Measurements from ENCODE around the gene MAGEF1.
A peak's percentile ranks its signal among the peaks of the same experiment; 100 is the strongest.
"Not testable (repeated sequence)": the region's sequence is repeated elsewhere in the genome, so short reads cannot be mapped to it uniquely, and the experiment has no call there.

The MAGEF1 gene

DNA sequence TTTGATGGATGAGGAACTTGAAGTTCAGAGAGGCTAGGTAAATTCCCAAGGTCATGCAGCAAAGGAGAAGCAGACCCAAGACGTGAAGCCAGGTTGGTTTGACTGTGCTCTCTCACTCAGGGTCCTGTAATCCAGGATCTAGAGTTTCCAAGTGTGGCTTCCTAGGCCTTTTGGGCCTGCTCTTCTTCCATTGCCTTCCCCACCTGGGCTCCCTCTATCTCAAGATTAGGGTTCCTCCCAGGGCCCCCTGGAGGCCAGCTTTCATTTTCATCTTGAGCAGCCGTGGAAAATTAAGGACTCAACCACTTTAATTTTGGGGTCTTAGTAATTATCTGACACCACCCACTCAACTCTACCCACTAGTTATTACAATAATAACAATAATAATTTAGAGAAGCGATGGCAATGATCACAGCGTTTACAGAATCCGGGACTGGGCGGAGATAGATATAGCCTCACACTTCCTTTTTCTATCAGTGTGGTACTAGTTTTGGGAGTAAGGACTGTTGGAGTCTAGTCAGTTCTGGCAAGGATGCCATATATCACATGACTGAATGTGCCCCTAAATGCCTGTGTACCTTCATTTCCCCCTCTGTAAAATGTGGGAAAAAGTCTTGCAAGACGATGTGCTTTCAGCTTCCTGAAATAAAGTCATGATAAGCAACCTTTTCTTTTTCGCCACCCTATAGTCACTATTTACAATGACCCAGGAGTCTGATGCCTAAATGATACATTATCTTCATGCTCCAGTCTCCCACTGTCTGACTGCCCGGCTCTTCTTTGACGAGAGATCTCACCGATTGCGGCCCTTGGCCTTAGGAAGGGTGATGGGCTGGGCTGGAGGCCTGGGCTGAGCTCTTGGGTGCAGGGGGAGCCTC lies 30.2 kb upstream of the MAGEF1 start:
- no peak for DNase-seq

DNA sequence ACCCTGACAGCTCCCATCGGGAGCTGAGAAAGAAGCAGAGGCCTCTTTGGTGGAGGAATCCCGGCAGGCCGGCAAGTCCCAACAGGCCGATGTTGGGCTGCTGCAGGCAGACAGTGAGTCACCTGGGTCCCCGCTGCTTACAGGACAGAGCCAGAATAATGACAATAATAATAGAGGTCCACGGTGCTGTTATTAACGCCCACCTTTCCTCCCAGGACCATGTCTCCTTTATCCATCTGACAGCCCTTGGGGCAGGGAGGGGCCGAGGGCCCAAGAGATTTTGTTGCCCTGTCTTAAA lies 29.3 kb upstream of the MAGEF1 start:
- no peak for DNase-seq

DNA sequence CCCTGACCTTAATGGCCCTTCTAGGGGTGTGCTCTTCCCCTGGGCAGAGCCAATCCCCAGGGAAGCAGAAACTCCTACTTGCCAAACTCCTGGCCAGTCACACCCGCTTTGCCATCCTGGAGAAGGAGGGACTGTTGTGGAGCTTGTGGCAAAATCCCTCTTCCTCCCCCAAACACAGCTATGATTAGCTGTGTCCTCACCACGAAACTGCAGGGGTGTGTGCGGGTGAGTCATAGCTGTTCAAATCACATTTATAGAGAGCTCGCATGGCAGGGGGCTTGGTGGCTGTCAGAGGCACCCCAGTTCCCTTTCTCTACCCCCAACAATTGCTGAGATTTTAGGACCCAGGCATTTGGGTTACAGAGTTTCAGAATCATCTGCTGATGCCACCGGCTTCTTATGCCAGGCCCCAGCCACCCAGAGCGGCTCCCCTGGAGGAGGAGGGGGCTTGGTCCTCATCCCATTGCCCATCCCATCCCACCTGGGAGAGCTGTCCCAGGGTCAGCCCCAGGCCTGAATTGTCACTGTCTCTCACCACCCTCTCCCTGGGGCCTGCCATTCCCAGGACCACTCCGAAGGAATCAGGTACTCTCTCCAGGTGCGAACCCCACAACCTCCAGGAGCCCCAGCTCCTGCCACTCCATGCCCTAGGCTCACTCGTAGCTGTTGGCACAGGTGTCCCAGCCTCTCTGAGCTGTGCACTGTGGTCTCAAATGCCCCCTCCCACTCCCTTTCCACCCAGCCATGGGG lies 28.8 kb upstream of the MAGEF1 start:
- DNase-seq = peak; percentile 31

DNA sequence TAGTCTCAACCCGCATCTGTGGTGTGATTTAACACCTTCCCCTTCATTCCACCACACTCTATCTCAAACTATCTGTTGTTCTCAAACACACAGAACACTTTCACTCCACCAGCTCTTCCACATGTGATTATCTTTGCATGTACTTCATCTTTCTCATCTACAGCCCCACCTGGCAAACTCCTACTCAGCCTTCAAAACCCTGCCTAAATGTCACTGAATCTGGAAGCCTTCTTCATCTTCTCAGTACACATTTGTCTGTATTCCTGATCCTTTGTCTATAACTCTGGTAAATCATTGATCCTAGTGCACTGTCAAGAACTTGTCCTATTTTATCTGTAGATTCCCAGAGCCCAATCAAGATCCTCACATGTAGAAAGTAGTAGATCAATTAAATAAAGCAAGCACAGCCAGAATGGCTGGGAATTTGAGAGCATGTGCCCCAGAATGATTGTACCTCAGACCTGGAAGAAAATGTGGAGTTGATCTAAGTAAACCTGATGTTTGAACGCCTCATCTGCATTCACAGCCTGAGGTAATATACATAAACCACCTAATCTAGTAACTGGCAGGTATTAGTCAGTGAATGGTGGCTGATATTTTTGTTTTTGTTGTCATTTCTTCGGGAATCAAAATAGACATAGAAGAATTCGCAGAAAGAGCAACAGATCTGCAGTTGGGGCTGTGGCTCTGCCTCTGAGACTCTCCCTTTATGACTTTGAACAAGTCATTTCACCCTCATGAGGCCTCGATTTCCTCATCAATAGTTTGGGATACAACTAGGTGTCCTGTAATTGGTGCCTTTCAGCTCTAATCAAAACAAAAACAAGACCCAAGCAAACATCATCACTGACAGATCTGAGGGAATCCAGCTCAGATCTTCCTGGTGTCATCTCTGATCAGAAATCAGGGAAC lies 28.0 kb upstream of the MAGEF1 start:
- no peak for DNase-seq

DNA sequence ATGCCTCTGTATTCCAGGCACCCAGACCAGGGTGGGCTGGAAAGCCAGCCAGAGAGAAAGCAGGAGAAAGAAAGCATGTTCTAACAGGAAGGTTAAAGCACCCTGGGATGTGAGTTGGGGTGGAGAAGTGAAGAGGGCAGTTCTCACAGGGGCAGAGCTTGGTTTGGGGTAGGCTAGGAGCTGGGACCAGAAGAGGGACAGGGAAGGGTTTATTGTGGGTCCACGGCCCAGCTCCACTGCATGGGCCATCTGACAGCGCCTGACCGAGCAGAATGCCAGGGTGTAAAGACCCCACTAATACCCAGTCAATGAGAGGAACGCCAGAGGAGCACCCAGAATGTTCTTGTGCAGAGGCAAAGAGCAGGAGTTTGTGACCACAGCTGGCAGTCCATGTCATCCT lies 27.1 kb upstream of the MAGEF1 start:
- DNase-seq = peak; percentile 6

DNA sequence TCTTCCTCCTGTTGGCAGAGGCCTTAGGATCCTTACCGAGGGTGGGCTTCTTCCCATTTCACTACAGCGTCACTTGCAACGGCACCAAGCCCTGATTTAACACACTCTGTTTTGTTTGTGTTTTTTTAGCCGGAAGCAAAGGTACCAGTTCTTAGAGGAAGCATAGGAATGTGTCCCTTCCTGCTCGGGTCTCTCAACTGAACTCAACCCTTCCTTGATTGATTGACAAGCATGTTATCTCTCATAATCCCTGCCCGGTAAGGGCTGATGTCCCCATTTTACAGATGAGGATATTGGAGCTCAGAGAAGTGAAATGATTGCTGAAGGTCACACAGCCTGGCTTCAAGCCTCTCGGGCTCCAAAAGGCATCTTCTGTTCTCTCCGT lies 26.6 kb upstream of the MAGEF1 start:
- no peak for DNase-seq

DNA sequence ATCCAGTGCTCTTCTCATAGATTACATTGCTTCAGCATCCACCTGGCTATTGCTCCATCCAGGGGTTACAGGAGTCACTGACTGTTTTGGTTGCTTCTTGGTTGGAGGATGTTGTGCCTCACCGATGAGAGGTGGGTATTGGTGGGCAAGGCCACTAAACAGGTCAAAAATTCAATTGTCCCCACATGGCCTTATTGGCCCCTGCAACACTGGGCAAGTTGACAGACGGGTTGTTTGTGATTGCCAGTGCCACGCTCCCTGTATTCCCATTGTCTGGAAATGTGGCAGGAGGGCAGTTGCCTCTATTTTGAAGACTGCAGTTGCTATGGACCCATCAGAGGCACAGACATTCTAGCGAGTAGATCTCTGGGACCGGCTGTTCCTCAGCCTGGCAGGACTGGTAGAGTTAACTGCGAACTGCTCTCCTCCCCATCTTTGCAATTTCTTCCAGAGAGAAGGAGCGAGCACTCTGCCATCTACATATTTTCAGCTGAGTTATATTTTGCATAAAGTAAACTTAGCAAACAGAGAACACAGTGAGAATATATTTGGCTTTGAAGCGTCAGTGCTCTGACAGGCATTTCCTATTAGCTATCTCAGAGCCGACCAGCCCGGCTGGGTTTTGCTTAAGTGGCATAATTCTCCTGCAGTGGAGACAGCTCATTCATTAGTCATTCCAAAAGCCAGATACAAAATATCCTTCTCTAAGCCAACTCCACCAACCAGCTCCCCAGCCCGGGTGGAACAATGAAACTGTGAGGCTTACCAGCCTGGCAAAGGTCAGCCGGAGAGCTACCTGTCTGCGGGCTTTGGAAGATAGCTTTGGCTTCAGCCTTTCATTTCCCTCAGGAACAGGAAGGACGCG lies 26.0 kb upstream of the MAGEF1 start:
- DNase-seq = peak; percentile 18

DNA sequence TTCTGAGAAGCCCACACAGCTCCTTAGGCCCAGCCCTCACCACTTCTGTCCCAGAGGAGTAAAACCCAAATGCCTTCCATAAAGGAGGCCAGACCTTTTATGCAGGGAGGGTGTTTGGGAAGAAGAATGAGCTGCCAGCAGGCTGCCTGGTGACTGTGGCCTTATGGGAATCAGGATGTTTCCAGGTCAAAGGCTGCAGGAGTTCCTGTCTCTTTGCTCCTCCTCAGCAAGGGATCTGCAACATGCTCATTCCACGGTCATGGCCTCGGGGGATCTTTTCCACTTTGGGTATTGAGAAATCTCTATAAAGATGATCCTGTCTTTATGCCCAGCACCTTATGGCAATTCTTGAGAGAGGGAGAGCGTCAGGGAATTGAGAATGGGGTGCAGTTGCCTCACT lies 25.2 kb upstream of the MAGEF1 start:
- no peak for DNase-seq

DNA sequence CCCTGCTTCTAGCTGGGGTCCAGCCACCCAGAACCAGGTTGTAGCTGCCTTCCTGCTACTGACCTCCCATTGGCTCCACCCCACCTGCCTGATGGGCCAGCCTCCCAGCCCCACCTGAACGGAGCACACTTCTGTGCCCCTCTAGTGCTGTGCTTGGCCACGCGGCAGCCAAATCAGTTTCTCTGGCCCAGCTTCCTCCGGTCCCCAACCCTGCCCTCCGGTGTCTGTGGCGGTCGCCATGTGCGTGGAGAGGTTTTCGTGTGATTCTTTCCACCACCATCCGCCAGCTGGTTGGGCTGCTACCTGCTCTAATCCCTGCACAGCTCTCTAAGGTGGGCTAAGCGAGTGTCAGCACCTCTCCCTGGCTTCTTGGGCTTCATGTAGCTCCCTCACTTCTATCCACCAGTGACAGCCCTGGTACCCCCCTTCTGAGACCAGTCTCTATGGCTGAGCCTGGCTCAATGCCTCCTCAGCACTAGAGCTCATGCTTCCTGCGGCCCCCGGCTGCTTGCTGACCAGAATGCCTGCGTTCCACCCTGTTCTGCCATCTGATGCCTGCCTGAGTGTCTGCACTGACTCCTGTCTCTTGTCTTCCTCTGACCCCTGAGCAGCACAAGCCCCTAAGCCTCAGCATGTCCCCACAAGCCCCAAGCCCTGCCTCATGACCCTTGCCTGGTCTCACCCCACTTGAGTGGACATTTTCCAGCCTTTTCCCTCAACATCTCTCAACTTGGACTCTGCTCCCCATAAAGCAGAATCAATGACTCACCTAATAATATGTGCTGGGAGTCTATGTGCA lies 23.2 kb upstream of the MAGEF1 start:
- no peak for DNase-seq

DNA sequence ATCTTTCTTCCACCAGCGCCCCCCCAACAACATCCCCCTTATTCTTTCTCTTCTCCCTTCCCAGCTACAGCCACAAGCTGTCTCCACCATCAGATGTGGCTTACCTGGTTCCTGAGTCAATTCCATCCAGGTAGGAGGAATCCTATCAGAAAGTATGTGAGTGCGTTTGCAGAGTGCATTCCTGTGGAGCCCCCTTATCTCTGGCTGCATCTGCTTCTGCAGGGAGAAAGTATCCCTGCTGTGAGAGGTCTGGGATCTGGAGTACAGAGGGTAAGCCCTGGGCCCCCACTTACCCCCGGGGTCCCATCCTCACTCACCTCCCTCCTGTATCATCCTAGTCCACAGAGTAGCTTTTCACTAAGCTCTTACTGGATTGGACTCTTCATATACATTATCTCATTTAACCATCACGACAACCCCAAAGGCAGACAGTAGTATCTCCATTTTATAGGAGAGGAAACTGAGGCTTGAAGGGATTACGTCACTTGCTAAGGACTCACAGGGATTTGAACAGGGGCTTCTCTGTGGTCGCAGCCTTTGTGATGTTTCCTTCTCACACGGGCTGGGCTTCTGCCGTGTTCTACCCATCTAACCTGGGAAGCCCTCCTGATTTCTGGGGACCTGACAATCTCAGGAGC lies 22.2 kb upstream of the MAGEF1 start:
- DNase-seq = no peak

DNA sequence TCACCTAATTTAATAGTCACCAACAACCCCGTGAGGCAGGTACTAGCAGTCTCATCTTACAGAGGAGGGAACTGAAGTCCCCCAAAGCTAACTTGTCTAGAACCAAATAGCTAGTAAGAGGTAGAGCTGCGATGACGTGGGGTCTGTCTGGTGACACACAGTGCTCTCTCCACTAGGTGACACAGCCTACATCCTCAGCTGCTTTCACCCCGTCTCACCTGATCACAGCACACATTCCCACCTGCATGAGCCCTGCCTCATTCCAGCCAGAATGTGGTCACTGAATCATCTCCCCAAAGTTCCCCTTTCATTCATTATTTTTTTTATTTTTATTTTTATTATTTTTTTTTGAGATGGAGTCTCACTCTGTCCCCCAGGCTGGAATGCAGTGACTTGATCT lies 21.3 kb upstream of the MAGEF1 start:
- DNase-seq = no peak

DNA sequence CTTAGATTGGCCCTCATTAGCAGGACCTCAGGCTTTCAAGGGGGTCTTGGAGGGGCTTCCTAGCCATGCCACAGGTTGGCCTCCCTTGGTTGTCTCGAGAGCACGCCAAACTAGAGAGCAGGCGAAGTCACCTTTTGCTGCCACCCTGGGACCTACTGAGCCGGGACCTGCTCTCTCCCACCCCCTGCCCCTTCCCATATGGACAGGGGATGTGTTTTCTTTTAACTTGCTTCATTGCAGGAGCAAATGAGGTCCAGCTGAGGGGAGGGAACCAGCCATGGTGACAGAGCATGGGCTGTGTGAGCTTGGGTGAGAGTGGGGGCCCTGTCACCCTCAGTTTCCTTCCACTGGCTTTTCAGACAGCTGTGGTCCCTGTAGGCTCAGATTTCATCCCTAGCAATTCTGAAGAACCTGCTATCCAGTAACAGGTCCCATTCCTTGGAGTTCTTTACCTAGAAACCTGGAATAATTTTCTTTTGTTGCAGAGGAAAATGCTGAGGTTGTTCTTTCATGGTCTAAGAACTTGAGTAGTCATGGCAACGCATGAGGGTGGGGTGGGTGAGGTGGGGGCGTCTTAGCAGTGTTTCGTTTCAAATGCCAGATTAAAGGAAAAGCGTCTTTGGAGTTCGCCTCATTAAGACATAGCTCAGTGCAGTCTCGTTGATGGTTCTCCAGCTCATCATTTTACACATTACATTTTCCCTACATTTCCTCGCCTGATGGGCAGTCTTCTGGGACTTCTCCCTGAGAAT lies 20.1 kb upstream of the MAGEF1 start:
- no peak for DNase-seq

DNA sequence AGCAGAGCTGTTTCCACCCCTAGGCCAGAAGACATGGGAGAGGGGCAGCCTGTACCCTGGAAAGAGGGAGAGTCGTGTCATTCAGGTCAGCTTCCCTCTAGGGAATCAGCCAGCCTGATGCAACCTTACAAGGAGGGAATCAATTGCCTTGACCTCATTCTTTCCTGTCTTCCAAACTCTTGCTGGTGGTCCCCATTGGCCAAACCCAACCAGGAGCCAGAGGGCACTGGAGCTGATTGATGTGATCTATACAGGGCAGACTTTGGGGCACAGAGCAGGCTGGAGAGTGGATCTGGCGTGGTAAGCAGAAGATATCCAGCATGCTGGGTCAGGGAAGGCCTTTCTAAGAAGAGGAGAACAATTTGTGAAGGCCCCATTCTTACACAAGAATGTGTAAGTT lies 19.1 kb upstream of the MAGEF1 start:
- DNase-seq = no peak

DNA sequence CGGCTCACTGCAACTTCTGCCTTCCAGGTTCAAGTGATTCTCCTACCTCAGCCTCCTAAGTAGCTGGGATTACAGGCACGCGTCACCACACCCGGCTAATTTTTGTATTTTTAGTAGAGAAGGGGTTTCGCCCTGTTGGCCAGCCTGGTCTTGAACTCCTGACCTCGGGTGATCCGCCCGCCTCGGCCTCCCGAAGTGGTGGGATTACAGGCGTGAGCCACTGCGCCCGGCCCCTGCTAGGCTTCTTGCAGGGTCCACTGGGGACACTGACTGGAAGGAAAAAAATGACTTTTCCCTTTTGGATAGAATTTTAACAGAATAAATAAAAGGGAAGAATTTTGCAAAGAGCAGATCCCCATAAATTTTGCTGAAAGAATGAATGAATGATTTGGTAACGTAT lies 17.3 kb upstream of the MAGEF1 start:
- not testable (repeated sequence) for DNase-seq

DNA sequence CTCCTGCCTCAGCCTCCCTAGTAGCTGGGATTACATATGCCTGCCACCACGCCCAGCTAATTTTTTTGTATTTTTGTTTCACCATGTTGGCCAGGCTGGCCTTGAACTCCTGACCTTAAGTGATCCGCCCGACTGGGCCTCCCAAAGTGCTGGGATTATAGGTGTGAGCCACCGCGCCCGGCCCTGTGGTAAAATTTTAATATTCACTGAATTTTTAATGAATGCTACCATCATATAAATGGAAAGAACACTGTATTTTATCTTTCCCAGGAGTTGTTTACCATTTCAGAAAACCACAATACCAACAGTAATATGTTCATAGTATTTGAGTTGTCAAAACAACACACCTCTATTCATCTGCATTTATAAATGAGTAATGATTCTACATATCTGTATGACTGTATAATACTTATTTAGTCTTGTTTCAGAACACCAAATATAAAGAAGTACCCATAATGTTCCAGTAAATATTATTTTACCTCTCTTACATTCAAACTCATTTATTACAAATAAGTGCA lies 16.2 kb upstream of the MAGEF1 start:
- DNase-seq = no peak

DNA sequence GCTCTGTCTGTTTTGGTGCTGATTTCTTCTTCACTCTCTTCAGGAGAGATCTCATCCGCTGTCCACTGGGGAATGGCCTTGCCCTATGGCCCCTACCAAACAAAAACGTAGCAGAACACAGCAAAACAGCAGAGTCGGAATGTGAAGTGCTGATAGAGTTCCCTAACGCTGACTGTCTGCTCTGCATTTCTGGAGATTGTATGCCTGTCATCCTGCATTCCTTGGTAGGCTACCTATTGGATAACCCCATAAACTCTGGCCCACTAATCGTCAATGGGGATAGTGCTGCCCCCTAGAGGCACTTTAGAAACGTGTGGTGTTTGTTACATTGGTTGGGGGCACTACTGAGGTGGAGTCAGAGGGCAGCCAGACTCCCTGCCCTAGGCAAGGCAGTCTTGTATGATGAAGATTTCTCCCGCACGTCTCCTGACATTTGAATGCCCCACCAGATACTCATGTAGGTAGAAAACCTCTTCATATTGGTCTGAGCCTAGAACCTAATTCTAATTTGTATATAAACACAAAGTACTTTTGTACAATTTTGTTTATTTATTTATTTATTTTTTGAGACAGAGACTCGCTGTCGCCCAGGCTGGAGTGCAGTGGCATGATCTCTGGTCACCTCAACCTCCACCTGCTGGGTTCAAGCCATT lies 15.6 kb upstream of the MAGEF1 start:
- peak; percentile 77 for DNase-seq

DNA sequence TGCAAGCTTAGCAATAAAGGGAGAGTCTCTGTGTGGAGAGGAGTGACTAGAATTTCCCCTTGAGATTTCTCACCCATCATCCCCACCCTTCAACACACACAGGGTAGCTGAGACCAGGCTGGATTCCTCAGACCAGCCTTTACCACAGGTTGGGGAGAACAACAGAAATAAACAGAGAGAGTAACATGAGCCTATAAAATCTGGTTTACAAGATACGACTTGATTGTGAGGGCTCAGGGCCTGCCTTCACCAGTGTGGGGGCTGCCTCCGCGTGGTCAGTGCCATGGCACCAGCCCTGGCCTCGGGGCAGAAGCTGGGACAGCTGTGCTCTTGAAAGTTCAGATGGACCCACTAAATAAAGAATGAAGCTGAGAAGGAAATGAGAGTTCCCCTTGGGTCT lies 14.6 kb upstream of the MAGEF1 start:
- DNase-seq = no peak

DNA sequence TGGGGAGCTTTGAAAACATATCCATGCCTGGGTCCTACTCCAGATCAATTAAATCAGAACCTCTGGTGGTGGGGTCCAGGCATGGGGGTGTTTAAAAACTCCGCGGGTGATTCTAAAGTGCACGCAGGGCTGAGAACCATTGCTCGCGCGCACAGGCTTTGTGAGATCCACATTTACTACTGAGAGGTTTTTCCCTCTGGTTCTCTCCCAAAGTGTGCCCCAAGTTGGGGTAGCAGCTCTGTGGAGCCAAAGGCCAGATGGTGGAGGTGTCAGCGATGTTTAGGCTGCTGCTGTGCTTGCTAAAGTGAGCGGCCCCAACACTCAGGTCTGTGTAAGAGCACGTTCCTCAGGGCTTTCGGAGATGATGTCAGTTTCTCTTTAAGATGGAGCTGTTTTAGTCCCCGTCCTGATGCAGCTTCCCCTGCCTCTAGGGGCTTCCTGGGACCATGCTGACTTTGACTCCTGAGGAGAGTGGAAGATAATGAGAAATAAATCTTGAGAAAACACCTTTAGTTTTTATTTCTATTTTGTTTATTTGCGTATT lies 13.4 kb upstream of the MAGEF1 start:
- no peak for DNase-seq

DNA sequence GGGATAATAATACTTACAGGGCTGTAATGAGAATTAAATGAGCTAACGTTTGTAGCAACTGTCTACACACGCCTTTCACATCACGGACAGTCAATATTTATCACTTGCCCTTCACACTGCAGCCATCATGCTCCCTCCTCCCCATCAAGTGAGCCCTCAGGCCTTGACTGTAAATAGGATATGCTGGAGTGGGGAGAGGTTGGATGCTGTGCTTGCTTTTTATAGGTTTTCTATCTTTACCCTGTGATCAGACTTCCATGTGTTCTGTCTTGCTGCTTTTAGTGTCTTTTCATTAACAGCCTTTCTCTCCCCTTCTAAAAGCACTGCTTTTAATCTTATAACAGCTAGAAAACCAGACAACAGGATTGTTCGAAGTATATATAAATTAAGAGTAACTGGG lies 12.8 kb upstream of the MAGEF1 start:
- no peak for DNase-seq

Data from right hindlimb (tissue), 1 donor.